Measurements from ENCODE around the gene GLRA3.
"Not testable (repeated sequence)": the region's sequence is repeated elsewhere in the genome, so short reads cannot be mapped to it uniquely, and the experiment has no call there.

GLRA3 gene

DNA sequence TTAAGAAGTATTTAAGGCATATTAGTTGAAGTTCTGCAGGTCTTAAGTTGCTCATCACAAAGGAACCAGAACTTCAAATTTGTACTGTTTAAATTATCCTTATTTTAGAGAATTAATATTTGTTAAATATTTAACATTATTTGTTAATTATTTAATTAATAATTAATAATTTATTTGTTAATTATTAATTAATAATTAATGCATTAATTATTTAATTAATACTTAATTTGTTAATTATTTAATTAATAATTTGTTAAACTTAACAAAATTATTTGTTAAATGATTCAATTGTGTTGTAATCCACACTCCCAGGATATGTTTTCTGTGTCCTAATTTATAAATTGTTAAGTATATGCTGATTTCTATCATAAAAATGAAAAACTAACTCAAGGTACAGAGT is 129.4 kb downstream of the GLRA3 start:
- TF ChIP-seq, protein P1, sequence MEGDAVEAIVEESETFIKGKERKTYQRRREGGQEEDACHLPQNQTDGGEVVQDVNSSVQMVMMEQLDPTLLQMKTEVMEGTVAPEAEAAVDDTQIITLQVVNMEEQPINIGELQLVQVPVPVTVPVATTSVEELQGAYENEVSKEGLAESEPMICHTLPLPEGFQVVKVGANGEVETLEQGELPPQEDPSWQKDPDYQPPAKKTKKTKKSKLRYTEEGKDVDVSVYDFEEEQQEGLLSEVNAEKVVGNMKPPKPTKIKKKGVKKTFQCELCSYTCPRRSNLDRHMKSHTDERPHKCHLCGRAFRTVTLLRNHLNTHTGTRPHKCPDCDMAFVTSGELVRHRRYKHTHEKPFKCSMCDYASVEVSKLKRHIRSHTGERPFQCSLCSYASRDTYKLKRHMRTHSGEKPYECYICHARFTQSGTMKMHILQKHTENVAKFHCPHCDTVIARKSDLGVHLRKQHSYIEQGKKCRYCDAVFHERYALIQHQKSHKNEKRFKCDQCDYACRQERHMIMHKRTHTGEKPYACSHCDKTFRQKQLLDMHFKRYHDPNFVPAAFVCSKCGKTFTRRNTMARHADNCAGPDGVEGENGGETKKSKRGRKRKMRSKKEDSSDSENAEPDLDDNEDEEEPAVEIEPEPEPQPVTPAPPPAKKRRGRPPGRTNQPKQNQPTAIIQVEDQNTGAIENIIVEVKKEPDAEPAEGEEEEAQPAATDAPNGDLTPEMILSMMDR (conservative IDR thresholded peaks at IDR 0.05), result no peak

DNA sequence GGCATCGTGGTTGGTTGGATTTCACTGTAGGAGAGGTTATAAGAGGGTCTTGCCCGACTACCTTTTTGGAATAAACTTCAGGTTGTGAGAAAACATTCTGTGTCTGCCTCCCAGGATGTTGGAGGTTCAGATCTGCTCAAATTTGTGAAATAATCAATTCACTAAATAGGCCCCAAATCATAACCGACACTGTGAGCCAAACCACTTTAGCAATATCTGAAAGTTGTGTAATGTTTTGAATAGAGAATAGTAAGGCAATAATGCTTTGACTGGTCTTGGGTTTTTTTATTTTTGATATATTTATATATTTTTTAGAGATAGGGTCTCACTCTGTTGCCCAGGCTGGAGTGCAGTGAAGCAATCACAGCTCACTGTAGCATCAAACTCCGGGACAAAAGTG is 131.2 kb downstream of the GLRA3 start:
- no peak overlapping the region for H3K27ac ChIP-seq
- TF ChIP-seq, protein P1 (conservative IDR thresholded peaks at IDR 0.05), result no peak

More for the DNA sequence above, 129.4 kb downstream of the GLRA3 start:
- H3K27ac ChIP-seq, result no peak overlapping the region

- TF ChIP-seq, protein P1 (conservative IDR thresholded peaks at IDR 0.05), result no peak
- no peak overlapping the region for H3K27ac ChIP-seq
These were observed 131.8 kb downstream of the GLRA3 start for GRCh38 chr4:174697202-174697601.

DNA sequence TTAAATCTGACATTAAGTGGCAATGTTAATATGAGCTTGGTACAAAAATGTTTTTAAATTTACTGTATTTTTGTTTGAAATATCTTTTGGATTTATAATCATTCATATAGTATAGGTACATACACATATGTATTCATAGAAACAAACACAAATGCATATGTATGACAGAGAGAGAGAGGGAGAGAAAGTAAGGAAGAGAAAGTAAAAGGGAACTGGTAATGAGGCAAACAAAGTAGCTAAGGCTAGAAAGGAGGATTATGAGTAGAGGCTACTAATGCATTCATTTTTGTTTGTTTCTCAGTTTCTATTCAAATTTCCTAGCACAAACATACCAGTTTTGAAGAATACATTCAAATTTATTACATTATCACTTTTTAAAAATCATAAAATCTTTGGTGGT is 132.4 kb downstream of the GLRA3 start:
- TF ChIP-seq, protein P1 (conservative IDR thresholded peaks at IDR 0.05), result no peak
- H3K27ac ChIP-seq, result no peak overlapping the region

DNA sequence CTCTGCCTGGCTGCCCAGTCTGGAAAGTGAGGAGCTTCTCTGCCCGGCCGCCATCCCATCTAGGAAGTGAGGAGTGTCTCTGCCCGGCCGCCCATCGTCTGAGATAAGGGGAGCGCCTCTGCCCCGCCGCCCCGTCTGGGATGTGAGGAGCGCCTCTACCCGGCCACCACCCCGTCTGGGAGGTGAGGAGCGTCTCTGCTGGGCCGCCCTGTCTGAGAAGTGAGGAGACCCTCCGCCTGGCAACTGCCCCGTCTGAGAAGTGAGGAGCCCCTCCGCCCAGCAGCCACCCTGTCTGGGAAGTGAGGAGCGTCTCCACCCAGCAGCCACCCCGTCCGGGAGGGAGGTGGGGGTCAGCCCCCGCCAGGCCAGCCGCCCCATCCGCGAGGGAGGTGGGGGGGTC is 137.2 kb downstream of the GLRA3 start:
- not testable (repeated sequence) for H3K27ac ChIP-seq

DNA sequence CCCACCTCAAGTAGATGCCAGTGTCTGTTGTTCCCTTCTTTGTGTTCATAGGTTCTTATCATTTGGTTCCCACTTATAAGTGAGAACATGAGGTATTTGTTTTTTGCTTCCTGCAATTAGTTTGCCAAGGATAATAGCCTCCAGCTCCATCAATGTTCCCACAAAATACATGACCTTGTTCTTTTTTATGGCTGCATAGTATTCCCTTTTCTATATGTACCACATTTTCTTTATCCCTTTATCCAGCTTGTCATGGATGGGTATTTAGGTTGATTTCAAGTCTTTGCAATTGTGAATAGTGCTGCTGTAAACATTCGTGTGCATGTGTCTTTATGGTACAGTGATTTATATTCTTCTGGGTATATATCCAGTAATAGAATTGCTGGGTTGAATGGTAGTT is 138.4 kb downstream of the GLRA3 start:
- no peak overlapping the region for H3K27ac ChIP-seq
- TF ChIP-seq, protein P1 (conservative IDR thresholded peaks at IDR 0.05), result no peak

DNA sequence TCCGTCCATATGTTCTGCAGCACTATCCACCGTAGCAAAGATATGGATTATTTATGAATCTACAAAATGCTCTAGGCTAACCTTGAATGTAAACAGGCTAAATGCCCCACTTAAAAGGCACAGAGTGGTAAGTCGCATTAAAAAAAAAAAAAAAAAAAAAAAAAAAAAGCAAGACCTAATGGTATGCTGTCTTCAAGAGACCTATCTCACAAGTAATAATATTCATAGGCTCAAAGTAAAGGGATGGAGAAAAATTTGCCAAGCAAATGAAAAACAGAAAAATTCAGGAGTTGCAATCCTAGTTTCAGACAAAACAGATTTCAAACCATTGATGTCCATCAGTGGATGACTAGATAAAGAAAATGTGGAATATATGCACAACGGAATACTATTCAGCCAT is 139.4 kb downstream of the GLRA3 start:
- TF ChIP-seq, protein P1 (conservative IDR thresholded peaks at IDR 0.05), result no peak

GRCh38 chr4:174686826-174687225 is 142.2 kb downstream of the GLRA3 start:
- TF ChIP-seq, protein P1 (conservative IDR thresholded peaks at IDR 0.05), result no peak
- no peak overlapping the region for H3K27ac ChIP-seq

More for the DNA sequence above, 139.4 kb downstream of the GLRA3 start:
- no peak overlapping the region for H3K27ac ChIP-seq

Data from VCaP (cell line).